NK-92 (cell line): Measurements from ENCODE around the gene LONRF2.
"Not testable (repeated sequence)": the region's sequence is repeated elsewhere in the genome, so short reads cannot be mapped to it uniquely, and the experiment has no call there.

Experiments
- DNase-seq: peaks from one replicate; lab custom pipeline; 2025; ENCODE audit not compliant: unreplicated experiment; lab: John Stamatoyannopoulos, UW

The LONRF2 gene

DNA sequence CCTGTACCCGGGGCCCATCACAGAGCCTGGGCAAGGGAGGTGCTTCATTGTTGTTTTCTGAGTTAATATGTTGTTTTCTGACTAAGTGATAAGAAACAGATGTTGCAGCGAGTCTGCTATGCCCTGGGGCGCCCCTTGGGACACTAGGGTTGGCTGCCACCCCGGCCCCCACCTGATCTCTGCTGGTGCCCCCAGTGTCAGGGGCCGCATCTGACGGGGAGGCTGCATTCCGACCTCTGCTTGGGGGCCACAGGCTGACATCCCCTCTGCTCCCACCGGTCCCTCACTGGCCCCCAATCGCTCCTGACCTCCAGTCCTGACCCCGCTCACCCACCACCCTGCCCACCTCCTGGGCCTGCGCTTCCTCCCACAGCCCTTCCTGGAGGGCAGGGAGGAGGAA lies 65.9 kb downstream of the LONRF2 start:
- no peak for DNase-seq

DNA sequence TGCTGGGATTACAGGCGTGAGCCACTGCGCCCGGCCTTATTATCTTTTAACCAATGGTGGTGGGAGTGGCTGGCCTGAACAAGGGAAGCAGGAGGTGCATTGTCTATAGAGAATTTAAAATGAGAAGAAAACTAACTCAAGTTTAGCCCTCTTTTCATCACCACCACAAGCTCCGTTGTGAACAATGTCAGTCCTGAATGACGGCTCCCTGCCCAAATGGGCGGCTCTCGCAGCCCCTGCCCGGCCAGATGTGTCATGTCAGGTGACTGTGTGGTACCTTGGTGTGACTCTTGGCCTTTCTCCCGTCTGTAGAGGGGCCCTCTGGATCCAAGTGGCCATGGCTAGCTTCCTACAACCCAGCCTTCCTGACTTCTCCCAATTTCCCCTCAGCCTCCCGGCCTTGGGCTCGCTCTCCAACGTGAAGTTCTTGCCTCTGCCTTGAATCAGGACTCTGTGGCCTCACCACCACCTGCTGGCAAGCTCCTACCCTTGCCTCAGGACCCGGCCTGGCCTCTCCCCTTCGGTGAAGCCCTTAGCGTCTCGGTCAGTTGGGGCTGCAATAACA lies 67.6 kb downstream of the LONRF2 start:
- no peak for DNase-seq

GRCh38 chr2:100253786-100254185 lies 68.5 kb downstream of the LONRF2 start:
- DNase-seq, result no peak

DNA sequence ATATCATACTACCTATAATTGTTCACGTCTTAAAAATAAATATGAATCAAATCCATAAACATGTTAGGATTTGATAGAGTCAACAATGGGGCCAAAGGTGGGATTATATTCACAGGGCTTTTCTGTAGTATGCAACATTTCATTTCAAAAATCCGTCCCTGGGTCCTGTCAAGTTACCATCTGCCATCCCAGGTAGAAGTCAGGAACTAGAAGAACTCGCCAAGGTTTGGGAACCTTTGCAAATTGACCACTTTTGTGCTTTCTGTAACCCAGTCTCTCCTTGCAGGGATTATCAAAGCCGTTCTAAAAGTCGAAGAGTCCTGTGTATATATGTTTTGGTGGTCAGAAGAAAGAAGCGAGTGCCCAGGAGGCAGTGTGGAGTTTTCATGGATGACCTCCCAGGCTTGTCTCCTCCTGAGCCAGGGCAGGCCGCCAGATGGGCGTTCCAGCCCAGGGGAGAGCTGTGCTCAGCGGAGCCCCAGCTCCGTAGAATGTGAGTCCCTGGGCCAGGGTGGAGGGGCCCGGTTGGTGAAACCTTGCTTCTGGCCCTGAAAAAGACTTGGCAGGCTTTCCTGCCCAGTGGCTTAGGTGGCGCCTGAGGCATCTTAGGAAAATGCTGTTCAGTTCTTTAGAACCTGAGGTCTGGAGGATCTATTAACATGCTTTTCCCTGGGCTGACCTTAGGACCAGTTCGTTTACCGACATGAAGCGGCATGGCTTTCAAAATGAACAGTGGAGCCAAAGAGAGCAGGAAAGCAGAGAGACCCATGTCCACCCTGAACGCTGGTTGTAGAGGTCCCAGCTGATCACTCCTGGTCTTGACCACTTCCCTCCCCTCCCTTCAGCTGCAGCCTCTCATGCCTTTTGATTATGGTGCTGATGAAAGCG lies 69.2 kb downstream of the LONRF2 start:
- no peak for DNase-seq

DNA sequence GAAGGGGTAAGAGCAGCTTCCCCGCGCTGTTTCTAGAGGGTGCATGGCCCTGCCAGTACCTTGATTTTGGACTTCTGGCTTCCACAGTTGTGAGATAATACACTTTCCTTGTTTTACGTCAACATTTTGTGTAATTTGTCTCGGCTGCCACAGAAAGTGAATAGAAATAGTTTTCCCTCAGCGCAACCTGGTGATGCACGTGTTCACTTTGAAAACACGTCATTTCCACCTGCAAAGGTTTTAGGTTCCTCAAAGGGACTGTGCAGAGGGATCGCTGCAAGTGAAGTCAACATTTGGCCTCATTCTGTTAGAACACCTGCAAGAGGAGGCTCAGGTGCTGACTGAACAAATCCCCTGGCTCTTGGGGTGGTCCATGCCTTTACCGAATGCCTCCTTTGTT lies 71.7 kb downstream of the LONRF2 start:
- no peak for DNase-seq

DNA sequence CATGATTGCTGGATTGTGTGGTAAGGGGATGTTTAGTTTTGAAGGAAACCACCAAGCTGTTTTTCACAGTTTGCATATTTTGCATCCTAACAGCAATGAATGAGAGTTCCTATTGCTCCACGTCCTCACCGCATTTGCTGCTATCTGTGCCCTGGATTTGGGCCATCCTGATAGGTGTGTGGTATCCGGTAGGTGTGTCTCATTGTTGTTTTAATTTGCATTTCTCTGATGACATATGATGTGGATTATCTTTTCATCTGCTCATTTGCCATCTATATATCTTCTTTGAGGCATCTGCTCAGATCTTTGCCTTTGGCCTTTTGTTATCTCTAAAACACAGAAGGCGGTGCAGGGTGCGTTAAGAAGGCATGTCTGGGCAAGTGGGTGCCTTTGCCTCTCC lies 73.3 kb downstream of the LONRF2 start:
- DNase-seq, result no peak

- DNase-seq, result not testable (repeated sequence)
Observed at GRCh38 chr2:100248556-100248955, 73.7 kb downstream of the LONRF2 start.

DNA sequence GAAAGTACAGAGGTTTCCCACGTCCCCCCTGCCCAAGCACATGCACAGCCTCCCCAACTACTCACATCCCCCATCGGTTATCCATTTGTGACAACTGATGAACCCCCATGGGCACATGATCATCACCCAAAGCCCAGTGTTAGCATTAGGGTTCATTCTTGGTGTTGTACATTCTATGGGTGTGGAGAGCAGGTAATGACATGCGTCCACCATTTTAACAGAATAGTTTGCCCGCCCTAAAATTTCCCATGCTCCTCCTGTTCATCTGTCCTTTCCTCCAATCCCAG lies 74.3 kb downstream of the LONRF2 start:
- DNase-seq, result no peak

DNA sequence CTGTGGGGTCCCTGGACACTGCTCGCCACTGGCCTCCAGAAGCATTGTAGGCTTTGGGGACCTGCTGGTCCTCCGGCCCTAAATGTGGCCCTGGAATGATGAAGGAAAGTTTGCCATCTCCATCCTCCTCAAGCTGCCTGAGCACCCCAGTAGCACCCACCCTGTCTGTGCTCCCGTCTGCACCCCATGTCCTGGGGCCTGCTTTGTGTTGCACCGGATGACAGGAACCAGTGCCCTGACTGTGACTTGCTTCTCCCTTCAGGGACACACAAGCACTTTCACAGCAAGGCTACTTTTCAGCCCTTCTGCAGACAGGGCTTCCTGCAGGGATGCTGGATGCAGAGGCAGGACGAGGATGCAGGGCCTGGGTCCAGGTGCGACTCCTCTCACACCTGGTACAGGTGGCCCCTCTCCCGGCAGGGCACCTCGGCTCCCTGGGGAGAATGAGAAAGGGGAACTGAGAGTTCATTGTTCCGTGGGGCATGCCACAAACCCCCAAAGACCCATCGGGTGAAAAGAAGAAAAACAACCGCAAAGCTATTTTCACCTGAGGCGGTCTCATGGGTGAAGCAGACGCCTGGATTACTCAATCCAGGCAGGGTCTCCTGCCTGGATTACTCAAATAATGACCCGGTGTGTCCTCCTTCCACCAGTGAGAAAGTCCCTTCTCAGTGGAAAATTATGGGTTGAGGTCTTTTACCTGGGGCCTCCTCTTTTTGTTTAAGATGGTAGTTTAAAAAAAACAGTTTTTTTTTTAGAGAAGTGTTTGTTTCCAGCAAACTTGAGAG lies 74.9 kb downstream of the LONRF2 start:
- DNase-seq, result no peak

GRCh38 chr2:100246163-100247145 lies 75.8 kb downstream of the LONRF2 start:
- DNase-seq, result no peak

GRCh38 chr2:100245681-100246080 lies 76.6 kb downstream of the LONRF2 start:
- no peak for DNase-seq

GRCh38 chr2:100244881-100245605 lies 77.3 kb downstream of the LONRF2 start:
- no peak for DNase-seq

DNA sequence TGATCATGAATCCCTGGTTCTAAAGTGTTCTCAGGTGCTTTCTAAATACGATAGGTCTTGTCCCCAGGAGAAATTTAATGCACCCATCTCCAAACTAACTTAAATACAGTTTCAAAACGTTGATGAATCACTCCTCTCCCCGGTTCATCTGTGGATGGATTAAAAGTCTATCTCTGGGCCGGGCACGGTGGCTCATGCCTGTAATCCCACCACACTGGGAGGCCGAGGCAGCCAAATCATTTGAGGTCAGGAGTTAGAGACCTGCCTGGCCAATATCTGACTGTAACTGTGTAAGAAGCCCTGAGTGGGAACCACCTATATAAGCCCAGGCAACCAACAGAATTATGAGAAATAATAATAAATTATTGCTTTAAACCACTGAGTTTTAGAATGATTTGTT lies 78.7 kb downstream of the LONRF2 start:
- no peak for DNase-seq

GRCh38 chr2:100242891-100243619 lies 79.2 kb downstream of the LONRF2 start:
- DNase-seq, result no peak

- DNase-seq, result no peak
Observed at GRCh38 chr2:100242476-100242875, 79.8 kb downstream of the LONRF2 start.

DNA sequence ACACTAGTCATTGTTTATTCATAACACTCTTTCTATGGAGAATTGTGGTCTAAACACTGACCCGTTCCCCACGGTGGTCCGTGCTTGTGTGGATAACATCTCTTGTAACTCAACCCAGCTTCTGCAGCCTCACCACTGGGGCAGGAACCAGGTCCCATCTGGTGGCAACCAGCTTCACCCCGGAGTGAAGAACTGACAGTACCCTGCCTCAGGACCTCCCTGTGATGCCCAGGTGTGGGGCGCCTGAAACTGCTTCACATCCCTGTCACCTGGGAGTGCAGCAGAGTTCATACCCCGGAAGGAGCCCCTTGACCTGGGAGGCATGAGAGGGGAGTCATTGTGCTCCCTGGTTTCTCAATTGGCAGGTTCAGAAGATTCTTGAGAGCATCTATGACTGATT lies 81.1 kb downstream of the LONRF2 start:
- no peak for DNase-seq

- no peak for DNase-seq
Observed at GRCh38 chr2:100240386-100240785, 81.9 kb downstream of the LONRF2 start.

DNA sequence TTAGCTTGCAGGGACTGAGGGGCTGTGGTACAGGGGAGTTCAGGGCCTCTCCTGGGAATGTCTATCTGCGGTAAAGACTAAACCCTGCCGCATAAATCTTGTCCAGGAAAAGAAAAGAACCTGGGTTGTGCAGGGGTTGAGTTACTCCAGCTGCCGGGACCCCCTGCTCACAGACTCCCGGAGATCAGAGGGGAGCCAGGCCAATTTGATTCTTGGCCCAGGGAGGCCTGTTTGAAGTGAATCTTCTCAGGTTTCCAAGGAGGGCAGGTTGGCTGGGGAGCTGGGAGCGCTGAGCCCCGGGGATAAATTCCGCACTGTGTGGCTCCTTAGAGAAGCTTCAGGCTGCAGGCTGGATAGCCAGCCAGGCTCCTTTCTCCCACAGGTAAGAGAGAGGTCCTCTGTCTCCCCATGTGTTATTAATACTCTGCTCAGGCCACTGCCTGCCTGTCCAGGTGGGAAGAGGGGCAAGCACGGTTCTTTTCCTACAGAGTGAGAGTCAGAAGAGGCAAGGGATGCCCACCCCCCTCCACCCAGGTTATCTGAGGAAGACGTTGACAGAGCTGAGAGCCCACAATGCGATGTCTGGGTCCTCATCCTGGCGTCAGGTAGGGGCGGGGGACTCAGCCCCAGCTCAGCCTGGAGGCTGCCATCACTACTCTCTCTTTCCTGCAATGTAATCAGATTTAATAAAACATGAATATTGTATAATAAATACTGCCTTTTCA lies 82.7 kb downstream of the LONRF2 start:
- no peak for DNase-seq

DNA sequence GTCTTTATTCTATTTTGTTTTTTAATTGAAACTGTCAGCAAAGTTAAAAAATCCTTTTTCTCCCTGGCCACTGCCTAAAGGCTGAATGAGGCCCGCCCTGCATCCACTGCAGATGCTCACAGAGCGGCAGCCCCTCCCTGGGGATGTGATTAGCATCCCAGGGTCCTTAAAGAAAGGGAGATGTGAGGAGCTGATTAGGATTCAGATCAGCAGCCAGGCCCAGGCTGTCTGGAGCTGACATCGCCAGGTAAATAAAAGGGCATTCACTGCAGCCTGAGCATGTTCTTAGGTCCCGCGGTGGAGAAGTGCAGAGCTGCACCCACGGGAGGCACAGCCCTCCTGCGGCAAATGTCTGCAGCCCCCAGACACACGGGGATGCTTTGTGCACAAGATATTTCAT lies 83.8 kb downstream of the LONRF2 start:
- DNase-seq, result no peak
